Epithelial cell of esophagus (primary cell): Measurements from ENCODE around the gene COPS6.

ENCODE experiments used
- DNase-seq: peaks from one replicate; pipeline ENCODE4 v3.0.0; 2010; ENCODE audit warnings: low read depth
- H3K4me3 ChIP-seq: 2 replicates; pipeline ENCODE4 v1.5.1; 2011; ENCODE audit warnings: mild to moderate bottlenecking, low read length, control low read depth
- CTCF ChIP-seq: IDR thresholded peaks from 2 replicates; pipeline ENCODE4 v1.5.1; 2011; ENCODE audit warnings: low read depth, mild to moderate bottlenecking, low read length, control low read depth, inconsistent platforms; ENCODE audit not compliant: insufficient read depth; ENCODE audit errors: missing control alignments

Gene COPS6

DNA sequence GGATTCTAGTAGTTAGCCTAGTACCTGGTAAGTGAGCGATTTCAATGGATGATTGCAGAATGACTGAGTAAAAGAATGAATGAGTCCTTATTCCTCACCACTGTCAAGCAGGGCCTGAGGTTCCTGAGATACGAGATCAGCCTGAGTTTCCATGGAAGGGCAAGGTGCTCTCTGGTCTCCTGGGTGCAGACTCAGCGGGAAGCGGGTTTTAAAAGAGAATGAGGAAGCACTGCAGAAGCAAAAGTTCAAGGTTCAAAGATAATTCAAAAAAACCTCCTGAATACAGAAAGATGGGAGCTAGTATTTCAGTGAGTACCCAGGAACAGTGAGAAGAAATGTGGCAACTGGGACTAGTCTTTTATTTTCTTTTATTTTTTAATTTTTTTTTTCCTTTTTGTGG, 11.6 kb upstream of the COPS6 start:
- TF ChIP-seq CTCF, result no peak
- DNase-seq, result no peak
- H3K4me3 ChIP-seq, result no peak overlapping the region

DNA sequence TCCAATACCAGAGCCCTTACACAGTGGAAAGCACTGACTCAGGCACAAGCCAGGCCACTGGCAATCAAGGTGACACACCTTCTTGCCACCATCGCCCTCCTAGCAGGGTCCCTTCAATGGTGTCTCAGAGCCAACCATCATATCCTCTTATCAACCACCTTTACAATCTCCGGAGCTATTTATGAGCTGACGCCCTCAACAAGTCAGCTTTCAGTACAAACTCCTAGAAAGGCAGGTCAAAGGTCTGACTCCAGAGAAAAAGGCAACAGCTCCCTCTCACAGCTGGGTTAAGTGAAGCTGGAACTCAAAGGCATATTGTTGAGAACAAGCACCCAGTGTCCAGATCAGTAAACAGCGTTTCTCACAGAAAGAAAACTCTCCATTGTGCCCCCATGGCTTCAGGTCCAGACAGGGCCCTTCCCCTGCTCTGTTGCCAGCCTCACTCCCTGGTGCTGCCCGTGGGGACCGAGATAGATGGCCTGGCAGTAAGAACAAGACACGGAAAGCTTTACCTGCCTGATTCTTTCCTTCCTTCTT, 9.7 kb upstream of the COPS6 start:
- H3K4me3 ChIP-seq, result no peak overlapping the region
- DNase-seq, result no peak
- no peak for TF ChIP-seq CTCF

GRCh38 chr7:100080907-100081534, 7.7 kb upstream of the COPS6 start:
- no peak for TF ChIP-seq CTCF
- H3K4me3 ChIP-seq, result peak overlapping the region; percentile 97
- DNase-seq, result peak; percentile 19

- peak within 1 kb of the TSS; percentile 97 for H3K4me3 ChIP-seq
- TF ChIP-seq CTCF, result peak; percentile 65
- peak; percentile 99 for DNase-seq
Measured at GRCh38 chr7:100081535-100082102, 7.2 kb upstream of the COPS6 start, which contains the start of gene ZNF3. Gene ZNF3, minus strand, starts transcription at chr7:100081723. Its CDS starts 4,366 bp downstream, at chr7:100077357.

GRCh38 chr7:100082978-100083377, 5.8 kb upstream of the COPS6 start:
- no peak for TF ChIP-seq CTCF
- DNase-seq, result no peak
- H3K4me3 ChIP-seq, result no peak overlapping the region

DNA sequence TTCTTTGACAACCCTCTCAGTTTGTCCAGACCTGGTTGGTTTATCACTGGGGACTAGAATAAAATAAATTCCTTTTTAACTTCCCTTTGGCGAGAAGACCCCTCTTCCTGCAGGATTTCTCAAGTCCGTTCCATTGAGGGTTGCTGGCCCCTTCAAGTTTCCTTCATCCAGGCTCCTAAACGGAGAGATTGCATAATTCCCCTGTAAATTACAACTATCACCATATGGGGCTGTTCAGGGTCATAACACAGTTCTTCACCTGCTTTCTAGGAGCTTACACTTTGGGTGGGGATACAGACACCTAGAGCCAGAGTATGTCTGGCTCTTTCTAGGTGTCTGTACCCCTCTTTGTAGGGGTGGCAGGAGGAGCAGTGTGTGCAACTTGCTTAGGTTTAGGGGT, 3.3 kb upstream of the COPS6 start:
- no peak for DNase-seq
- no peak overlapping the region for H3K4me3 ChIP-seq
- TF ChIP-seq CTCF, result no peak
